HG03097 (cell line): ENCODE results near the gene CTNNB1.
"Not testable (repeated sequence)": the region's sequence is repeated elsewhere in the genome, so short reads cannot be mapped to it uniquely, and the experiment has no call there.

Source experiments
- ATAC-seq: cut with Tn5 transposase; IDR thresholded peaks from one replicate; pipeline ENCODE4 v1.9.1; 2021; ENCODE audit not compliant: unreplicated experiment, low FRiP score

The CTNNB1 gene

GRCh38 chr3:41248525-41248924 is 49.2 kb downstream of the CTNNB1 start:
- no peak for ATAC-seq

- no peak for ATAC-seq
Measured at GRCh38 chr3:41249318-41249717, 50.0 kb downstream of the CTNNB1 start.

- ATAC-seq, result no peak
Measured at GRCh38 chr3:41250825-41251224, 51.5 kb downstream of the CTNNB1 start.

GRCh38 chr3:41251593-41251992 is 52.3 kb downstream of the CTNNB1 start:
- ATAC-seq, result no peak

GRCh38 chr3:41258239-41258800 is 59.0 kb downstream of the CTNNB1 start:
- no peak for ATAC-seq

DNA sequence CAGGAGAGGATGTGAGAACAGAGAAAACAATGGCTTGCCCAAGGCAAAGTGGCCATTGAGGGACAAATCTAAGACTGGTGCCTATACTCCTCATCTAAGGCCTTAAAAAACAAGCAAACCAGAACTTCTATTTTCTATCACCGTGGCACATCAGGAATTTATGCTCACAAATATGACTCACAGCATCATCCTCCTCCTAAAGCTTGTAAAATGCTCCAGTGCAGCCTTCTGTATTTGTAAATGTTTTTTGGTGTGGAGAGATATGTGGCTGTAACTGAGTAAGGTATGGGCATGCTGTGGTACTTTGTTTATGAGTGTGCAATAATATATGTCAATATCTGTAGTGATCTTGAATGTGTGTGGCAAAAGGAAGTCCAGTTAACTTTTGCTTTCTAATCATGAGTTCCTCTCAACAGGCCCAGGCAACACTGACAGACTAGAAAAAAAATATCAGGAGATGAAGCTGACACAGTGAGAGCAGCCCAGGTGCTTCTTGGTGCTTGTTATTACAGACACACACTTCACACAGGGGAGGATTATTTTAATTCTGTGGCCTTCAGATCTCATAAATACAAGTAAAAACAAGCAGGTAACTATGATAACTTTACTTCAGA is 60.3 kb downstream of the CTNNB1 start:
- no peak for ATAC-seq

DNA sequence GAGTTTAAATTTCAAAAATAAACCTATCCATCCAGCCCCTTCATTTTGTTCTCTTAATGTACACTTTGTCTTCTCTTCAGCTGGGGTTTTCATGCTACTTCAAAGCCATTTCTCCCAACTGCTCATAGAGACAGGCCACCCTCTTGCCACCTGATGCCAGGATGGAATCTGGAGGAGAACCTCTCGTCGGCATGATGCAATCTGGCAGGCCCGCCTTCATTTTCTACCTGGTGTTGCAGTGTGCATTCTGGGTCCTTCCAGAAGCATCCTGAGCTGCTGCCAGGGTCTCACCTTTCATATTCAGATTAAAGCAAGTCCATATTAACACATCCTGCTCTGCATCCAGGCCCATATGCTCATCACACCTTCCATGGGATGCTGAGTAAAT is 60.8 kb downstream of the CTNNB1 start:
- ATAC-seq, result no peak

GRCh38 chr3:41265011-41265545 is 65.8 kb downstream of the CTNNB1 start:
- ATAC-seq, result no peak

GRCh38 chr3:41265823-41266273 is 66.5 kb downstream of the CTNNB1 start:
- ATAC-seq, result no peak

DNA sequence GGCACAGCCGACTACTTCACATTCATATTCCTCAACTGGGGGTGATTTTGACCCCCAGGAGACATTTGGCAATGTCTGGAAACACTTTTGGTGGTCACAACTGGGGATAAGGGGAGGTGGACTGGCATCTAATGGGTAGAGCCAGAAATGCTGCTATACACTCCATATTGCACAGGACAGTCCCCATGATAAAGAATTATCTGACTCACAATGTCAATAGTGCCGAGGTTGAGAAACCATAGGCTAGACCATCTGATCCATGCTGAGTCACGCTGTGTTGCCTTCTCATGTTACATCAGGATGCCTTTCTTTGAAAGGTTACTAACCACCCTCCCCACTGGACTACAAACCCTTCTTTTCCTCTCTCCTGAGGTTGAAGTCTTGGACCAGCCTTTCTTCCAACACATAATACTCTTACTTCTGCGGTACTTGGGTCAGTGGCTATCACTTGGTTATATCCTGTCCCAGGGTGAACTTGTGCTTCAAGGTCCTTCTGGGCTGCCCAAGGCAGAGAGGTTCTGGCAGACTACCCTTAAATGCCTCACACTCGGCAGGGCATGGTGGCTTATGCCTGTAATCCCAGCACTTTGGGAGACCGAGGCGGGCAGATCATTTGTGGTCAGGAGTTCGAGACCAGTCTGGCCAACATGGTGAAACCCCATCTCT is 68.8 kb downstream of the CTNNB1 start:
- no peak for ATAC-seq

DNA sequence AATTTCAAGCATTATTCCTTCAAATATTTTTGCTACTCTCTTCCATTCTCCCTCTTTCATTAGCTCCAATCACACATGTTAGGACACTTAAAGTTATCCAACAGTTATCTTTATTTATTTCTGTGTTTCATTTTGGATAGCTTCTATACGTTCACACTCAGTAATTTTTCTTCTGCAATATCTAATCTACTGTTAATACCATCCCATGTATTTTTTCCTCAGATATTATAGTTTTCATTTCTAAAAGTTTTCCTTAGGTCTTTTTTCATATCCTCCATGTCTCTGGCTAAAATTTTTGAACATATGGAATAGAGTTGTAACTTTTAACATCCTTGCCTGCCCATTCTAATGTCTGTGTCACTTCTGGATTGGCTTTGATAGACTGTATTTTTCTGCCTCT is 73.4 kb downstream of the CTNNB1 start:
- ATAC-seq, result no peak

DNA sequence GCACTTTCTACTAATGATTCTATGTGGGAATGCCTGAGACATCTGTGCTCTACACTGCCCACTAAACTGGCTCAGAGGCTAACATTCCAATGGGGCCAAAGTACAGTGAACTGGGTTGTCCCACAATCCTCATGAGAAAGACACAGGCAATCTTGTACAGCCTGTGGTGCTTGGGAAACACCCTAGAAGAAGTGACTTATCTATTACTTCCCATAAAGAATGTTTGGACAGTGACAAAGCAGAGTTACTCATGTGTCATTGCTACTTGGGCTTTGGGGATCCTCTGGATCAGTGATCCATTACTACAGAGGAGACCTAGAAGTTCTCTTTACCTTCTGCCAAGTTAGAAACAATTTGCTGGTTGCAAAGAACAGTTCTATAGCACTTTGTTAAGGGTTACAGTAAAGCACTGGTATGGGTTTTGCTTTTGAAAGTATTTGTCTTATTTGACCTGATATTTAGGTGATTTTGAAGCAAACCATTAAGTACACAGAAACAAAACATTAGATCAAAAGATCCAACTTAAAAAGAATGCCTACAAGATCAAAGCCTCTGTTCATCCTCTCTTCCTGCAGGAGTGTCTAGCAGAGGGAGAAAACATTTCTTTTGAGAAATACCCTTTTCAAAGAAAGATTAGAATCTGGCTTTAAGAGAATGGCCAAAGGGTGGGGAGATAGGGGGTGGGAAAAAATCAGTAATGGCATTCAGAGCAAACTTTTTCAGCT is 75.8 kb downstream of the CTNNB1 start:
- no peak for ATAC-seq

DNA sequence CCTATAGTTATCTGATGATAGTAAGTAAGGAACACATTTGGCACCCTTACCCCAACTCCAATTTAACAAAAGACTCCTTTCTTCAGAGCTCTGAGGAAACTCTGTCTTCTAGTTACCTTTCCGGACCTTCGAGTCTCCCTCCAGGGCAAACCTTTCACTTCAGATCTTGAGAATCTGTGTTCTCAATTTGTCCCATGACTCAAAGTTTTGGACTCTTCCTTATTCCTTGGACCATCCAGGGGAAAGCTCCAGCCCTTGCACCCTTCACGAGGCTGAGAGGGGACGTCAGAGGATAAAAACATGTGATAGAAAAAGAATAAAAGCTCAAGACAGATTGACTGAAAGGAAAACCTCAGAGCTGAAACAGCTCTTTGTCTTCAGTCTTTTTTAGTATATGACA is 76.9 kb downstream of the CTNNB1 start:
- ATAC-seq, result no peak

- no peak for ATAC-seq
Measured at GRCh38 chr3:41277790-41278465, 78.6 kb downstream of the CTNNB1 start.

- ATAC-seq, result not testable (repeated sequence)
Measured at GRCh38 chr3:41284934-41285333, 85.6 kb downstream of the CTNNB1 start.

DNA sequence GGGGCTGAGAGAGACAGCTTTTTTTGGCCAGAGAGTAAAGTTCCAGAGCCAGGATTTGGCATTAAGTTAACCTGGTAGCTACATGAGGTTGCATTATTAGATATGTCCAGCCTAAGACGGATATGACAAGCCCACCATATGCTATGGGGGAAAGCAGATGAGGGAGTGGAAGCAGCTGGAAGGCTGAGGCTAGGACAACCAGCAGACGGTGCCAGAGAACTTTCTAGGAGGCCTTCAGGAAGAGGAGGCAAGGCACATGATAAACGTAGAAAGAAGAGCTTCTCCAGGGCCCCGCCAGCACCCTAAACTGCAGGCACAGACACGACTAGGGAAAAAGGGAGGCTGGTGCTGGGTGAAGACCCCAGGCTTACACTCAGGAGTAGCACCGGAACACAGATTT is 87.0 kb downstream of the CTNNB1 start:
- ATAC-seq, result no peak

DNA sequence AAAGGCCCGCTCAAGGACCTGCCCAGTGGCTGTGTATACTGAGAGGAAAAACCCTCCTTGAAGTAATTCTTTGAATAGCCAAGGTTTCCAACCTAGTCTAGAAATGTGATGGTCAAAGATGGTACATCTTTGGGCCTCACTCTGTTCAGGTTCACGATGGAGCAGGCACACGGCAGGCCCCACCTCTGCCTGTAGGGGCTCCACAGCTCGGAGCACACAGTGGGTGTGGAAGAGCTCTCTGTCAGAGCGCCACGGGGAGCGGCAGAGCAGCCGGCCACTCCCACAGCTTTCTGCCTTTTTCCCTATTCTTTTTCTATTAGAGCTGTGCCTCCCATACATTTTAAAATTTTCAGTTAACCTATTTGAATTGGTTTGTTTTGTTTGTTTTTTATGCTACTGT is 89.5 kb downstream of the CTNNB1 start:
- ATAC-seq, result no peak
